ENCODE data around the gene INTS7.

INTS7 gene

GRCh38 chr1:212055333-212055732 lies 20.0 kb upstream of the INTS7 start:
- no peak overlapping the region for H3K4me3 ChIP-seq
- no peak overlapping the region for H3K27ac ChIP-seq
- TF ChIP-seq, protein P1, sequence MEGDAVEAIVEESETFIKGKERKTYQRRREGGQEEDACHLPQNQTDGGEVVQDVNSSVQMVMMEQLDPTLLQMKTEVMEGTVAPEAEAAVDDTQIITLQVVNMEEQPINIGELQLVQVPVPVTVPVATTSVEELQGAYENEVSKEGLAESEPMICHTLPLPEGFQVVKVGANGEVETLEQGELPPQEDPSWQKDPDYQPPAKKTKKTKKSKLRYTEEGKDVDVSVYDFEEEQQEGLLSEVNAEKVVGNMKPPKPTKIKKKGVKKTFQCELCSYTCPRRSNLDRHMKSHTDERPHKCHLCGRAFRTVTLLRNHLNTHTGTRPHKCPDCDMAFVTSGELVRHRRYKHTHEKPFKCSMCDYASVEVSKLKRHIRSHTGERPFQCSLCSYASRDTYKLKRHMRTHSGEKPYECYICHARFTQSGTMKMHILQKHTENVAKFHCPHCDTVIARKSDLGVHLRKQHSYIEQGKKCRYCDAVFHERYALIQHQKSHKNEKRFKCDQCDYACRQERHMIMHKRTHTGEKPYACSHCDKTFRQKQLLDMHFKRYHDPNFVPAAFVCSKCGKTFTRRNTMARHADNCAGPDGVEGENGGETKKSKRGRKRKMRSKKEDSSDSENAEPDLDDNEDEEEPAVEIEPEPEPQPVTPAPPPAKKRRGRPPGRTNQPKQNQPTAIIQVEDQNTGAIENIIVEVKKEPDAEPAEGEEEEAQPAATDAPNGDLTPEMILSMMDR (IDR thresholded peaks at IDR 0.05): no peak
- no peak for DNase-seq (ENCODE audit: low spot score)

DNA sequence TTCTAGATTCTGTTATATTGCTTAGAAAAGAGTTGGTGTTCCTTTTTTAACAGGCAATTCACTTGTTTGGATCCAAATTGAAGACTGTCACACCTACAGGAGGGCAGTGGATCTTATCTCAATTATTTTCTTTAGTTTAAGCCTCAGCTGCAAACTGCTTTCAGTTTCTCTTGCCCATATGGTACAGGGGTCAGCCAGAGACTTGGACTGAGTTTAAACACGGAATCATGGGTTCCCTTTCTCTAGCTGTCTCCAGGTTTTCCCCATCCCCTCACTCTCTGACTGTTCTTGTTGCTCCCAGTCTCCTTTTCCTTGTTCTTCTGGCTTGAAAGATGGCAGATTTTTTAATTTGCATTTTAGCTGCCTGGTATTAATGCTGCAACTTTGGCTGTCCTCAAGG lies 18.6 kb upstream of the INTS7 start:
- Histone ChIP-seq H3K27ac (no peak overlapping the region), H3K4me3 (no peak overlapping the region)
- DNase-seq (ENCODE audit: low spot score): no peak
- TF ChIP-seq, protein P1 (IDR thresholded peaks at IDR 0.05): no peak

DNA sequence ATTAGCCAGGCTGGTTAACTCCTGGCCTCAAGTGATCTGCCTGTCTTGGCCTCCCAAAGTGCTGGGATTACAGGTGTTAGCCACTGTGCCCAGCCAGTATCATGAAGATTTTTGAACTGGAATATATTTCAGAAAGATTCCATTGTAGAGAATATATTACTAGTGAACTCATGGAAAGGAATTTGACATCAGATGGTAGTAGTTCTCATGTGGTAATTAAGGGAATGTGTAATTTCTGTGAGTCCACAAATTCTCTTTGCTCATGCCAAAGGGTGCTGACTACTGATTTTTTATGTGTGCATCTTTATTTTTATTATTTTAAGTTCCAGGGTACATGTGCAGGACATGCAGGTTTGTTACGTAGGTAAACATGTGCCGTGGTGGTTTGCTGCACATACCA lies 10.6 kb upstream of the INTS7 start:
- Histone ChIP-seq H3K27ac (no peak overlapping the region), H3K4me3 (no peak overlapping the region)
- DNase-seq (ENCODE audit: low spot score): no peak
- TF ChIP-seq, protein P1 (IDR thresholded peaks at IDR 0.05): no peak

- no peak for DNase-seq (ENCODE audit: low spot score)
- Histone ChIP-seq H3K4me3 (no peak overlapping the region), H3K27ac (no peak overlapping the region)
- TF ChIP-seq, protein P1 (IDR thresholded peaks at IDR 0.05): no peak
Measured at GRCh38 chr1:212044851-212045250, 9.5 kb upstream of the INTS7 start.

DNA sequence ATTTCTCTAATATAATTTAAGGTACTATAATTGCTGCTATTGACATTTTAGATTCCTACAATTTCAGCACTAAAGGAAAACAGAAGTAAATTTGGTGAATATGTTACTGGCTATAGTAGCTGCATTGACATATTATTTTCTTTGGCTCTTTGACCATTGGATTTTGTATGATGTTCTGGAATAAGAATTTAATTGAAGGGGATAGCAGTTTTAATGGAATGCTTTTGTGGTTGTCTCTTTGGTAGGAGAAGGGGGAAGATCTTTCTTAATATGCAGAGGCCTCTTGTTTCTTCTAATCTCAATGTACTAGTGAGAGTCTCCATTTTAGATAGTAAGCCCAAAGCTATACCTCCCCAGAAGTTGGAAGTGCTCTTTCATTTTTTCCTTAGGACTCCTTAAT lies 7.1 kb upstream of the INTS7 start:
- Histone ChIP-seq H3K4me3 (no peak overlapping the region), H3K27ac (no peak overlapping the region)
- no peak for DNase-seq (ENCODE audit: low spot score)
- TF ChIP-seq, protein P1 (IDR thresholded peaks at IDR 0.05): no peak

DNA sequence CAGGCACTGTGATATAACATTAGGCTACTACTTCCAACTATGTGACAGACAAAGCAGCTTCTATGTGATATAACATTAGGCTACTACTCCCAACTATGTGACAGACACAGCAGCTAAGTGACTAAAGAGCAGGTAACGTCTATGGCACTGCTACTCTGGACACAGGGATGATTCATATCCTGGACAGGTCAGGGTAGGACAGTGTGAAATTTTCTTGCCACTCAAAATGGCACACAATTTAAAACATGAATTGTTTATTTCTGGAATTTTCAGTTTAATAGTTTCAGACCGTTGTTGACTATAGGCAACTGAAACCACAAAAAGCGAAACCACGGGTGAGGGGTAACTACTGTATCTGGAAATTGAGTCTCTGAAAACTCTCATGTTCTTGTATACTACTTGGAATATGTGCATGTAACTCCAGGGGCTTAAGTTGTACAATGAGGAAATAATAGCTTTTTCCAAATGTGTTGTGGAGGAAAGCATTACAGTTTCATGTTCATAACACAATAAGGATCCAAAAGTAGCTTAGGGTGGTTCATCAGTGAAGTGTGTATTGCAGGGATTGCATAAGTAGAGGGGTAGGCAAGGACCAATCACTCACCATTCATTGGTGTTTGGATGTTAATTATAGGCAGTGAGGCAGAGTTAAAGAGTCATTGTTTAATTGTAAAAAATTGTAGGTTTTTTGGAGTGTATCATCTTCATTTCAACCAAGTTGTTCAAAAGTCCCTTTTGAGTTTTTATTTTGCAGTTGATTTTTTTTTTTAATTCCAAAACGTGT lies 5.5 kb upstream of the INTS7 start:
- H3K27ac ChIP-seq: no peak overlapping the region
- DNase-seq (ENCODE audit: low spot score): no peak
- no peak overlapping the region for H3K4me3 ChIP-seq
- TF ChIP-seq, protein P1 (IDR thresholded peaks at IDR 0.05): no peak

DNA sequence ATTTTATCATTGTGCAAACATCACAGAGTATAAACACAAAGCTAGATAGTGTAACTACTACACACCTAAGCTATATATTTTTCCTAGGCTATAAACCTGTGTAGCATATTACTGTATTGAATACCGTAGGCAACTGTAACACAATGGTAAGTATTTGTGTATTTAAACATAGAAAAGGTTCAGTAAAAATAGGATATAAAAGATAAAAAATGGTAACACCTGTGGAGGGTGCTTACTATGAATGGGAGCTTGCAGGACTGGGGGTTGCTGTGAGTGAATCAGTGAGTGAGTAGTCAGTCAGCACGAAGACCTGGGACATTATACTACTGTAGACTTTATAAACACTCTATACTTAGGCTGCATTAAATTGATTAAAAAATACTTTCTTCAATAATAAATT lies 4.3 kb upstream of the INTS7 start:
- Histone ChIP-seq H3K27ac (no peak overlapping the region), H3K4me3 (no peak overlapping the region)
- TF ChIP-seq, protein P1 (IDR thresholded peaks at IDR 0.05): no peak
- no peak for DNase-seq (ENCODE audit: low spot score)

Data from coronary artery (tissue), 2 donors.